Measurements from ENCODE around the gene CTXND1.

The CTXND1 gene

GRCh38 chr15:80179935-80180334, 72.1 kb downstream of the CTXND1 start:
- H3K9me3 ChIP-seq (ENCODE audit: low read depth, low read length), result no peaks in the 10 kb centered on the region
- H3K9ac ChIP-seq (ENCODE audit: insufficient read length), result no peak overlapping the region
- H3K27ac ChIP-seq, result no peak overlapping the region
- DNase-seq (ENCODE audit: low read depth, low spot score), result no peak
- TF ChIP-seq FOXP2 (optimal IDR thresholded peaks at IDR 0.05; ENCODE audit: control extremely low read depth, extremely low read length, insufficient read depth) (no peak), EZH2 (IDR thresholded peaks at IDR 0.05) (no peak), POLR2AphosphoS5 (IDR thresholded peaks at IDR 0.05; ENCODE audit: borderline replicate concordance, low read depth, low read length) (no peak)
- H3K4me3 ChIP-seq, result no peak overlapping the region
- no peaks in the 10 kb centered on the region for H3K36me3 ChIP-seq (ENCODE audit: insufficient read depth, low read length)

- Histone ChIP-seq H3K4me3 (no peak overlapping the region), H3K27ac (no peak overlapping the region), H3K36me3 (ENCODE audit: insufficient read depth, low read length) (no peaks in the 10 kb centered on the region), H3K9me3 (ENCODE audit: low read depth, low read length) (no peaks in the 10 kb centered on the region), H3K9ac (ENCODE audit: insufficient read length) (no peak overlapping the region)
- TF ChIP-seq EZH2 (IDR thresholded peaks at IDR 0.05), result no peak
- TF ChIP-seq POLR2AphosphoS5 (IDR thresholded peaks at IDR 0.05; ENCODE audit: borderline replicate concordance, low read depth, low read length), result no peak
- no peak for TF ChIP-seq FOXP2 (optimal IDR thresholded peaks at IDR 0.05; ENCODE audit: control extremely low read depth, extremely low read length, insufficient read depth)
- DNase-seq (ENCODE audit: low read depth, low spot score), result no peak
Observed at GRCh38 chr15:80179025-80179759, 72.8 kb downstream of the CTXND1 start.

GRCh38 chr15:80177156-80177555, 74.9 kb downstream of the CTXND1 start:
- TF ChIP-seq EZH2 (IDR thresholded peaks at IDR 0.05), result no peak
- TF ChIP-seq POLR2AphosphoS5 (IDR thresholded peaks at IDR 0.05; ENCODE audit: borderline replicate concordance, low read depth, low read length), result no peak
- no peak for TF ChIP-seq FOXP2 (optimal IDR thresholded peaks at IDR 0.05; ENCODE audit: control extremely low read depth, extremely low read length, insufficient read depth)
- H3K9ac ChIP-seq (ENCODE audit: insufficient read length), result no peak overlapping the region
- no peaks in the 10 kb centered on the region for H3K9me3 ChIP-seq (ENCODE audit: low read depth, low read length)
- H3K27ac ChIP-seq, result no peak overlapping the region
- no peak overlapping the region for H3K4me3 ChIP-seq
- DNase-seq (ENCODE audit: low read depth, low spot score), result no peak
- H3K36me3 ChIP-seq (ENCODE audit: insufficient read depth, low read length), result no peaks in the 10 kb centered on the region

GRCh38 chr15:80176443-80176842, 75.6 kb downstream of the CTXND1 start:
- H3K4me3 ChIP-seq, result no peak overlapping the region
- no peaks in the 10 kb centered on the region for H3K9me3 ChIP-seq (ENCODE audit: low read depth, low read length)
- no peak overlapping the region for H3K9ac ChIP-seq (ENCODE audit: insufficient read length)
- no peaks in the 10 kb centered on the region for H3K36me3 ChIP-seq (ENCODE audit: insufficient read depth, low read length)
- no peak for DNase-seq (ENCODE audit: low read depth, low spot score)
- H3K27ac ChIP-seq, result no peak overlapping the region
- no peak for TF ChIP-seq FOXP2 (optimal IDR thresholded peaks at IDR 0.05; ENCODE audit: control extremely low read depth, extremely low read length, insufficient read depth)
- no peak for TF ChIP-seq EZH2 (IDR thresholded peaks at IDR 0.05)
- TF ChIP-seq POLR2AphosphoS5 (IDR thresholded peaks at IDR 0.05; ENCODE audit: borderline replicate concordance, low read depth, low read length), result no peak

GRCh38 chr15:80175436-80175835, 76.6 kb downstream of the CTXND1 start:
- H3K27ac ChIP-seq, result no peak overlapping the region
- DNase-seq (ENCODE audit: low read depth, low spot score), result no peak
- H3K9ac ChIP-seq (ENCODE audit: insufficient read length), result no peak overlapping the region
- no peak overlapping the region for H3K4me3 ChIP-seq
- H3K36me3 ChIP-seq (ENCODE audit: insufficient read depth, low read length), result no peaks in the 10 kb centered on the region
- TF ChIP-seq FOXP2 (optimal IDR thresholded peaks at IDR 0.05; ENCODE audit: control extremely low read depth, extremely low read length, insufficient read depth) (no peak), EZH2 (IDR thresholded peaks at IDR 0.05) (no peak), POLR2AphosphoS5 (IDR thresholded peaks at IDR 0.05; ENCODE audit: borderline replicate concordance, low read depth, low read length) (no peak)
- no peaks in the 10 kb centered on the region for H3K9me3 ChIP-seq (ENCODE audit: low read depth, low read length)

GRCh38 chr15:80174017-80174746, 77.8 kb downstream of the CTXND1 start:
- no peaks in the 10 kb centered on the region for H3K9me3 ChIP-seq (ENCODE audit: low read depth, low read length)
- H3K36me3 ChIP-seq (ENCODE audit: insufficient read depth, low read length), result no peaks in the 10 kb centered on the region
- H3K4me3 ChIP-seq, result no peak overlapping the region
- no peak overlapping the region for H3K9ac ChIP-seq (ENCODE audit: insufficient read length)
- no peak overlapping the region for H3K27ac ChIP-seq
- DNase-seq (ENCODE audit: low read depth, low spot score), result no peak
- no peak for TF ChIP-seq EZH2 (IDR thresholded peaks at IDR 0.05)
- no peak for TF ChIP-seq POLR2AphosphoS5 (IDR thresholded peaks at IDR 0.05; ENCODE audit: borderline replicate concordance, low read depth, low read length)
- no peak for TF ChIP-seq FOXP2 (optimal IDR thresholded peaks at IDR 0.05; ENCODE audit: control extremely low read depth, extremely low read length, insufficient read depth)

GRCh38 chr15:80173022-80173759, 78.8 kb downstream of the CTXND1 start:
- no peak for TF ChIP-seq EZH2 (IDR thresholded peaks at IDR 0.05)
- no peak for TF ChIP-seq POLR2AphosphoS5 (IDR thresholded peaks at IDR 0.05; ENCODE audit: borderline replicate concordance, low read depth, low read length)
- no peak for TF ChIP-seq FOXP2 (optimal IDR thresholded peaks at IDR 0.05; ENCODE audit: control extremely low read depth, extremely low read length, insufficient read depth)
- H3K27ac ChIP-seq, result no peak overlapping the region
- H3K36me3 ChIP-seq (ENCODE audit: insufficient read depth, low read length), result no peaks in the 10 kb centered on the region
- no peaks in the 10 kb centered on the region for H3K9me3 ChIP-seq (ENCODE audit: low read depth, low read length)
- no peak overlapping the region for H3K9ac ChIP-seq (ENCODE audit: insufficient read length)
- H3K4me3 ChIP-seq, result no peak overlapping the region
- DNase-seq (ENCODE audit: low read depth, low spot score), result no peak

GRCh38 chr15:80172401-80172800, 79.6 kb downstream of the CTXND1 start:
- Histone ChIP-seq H3K36me3 (ENCODE audit: insufficient read depth, low read length) (no peaks in the 10 kb centered on the region), H3K4me3 (no peak overlapping the region), H3K9me3 (ENCODE audit: low read depth, low read length) (no peaks in the 10 kb centered on the region), H3K27ac (no peak overlapping the region), H3K9ac (ENCODE audit: insufficient read length) (no peak overlapping the region)
- no peak for DNase-seq (ENCODE audit: low read depth, low spot score)
- no peak for TF ChIP-seq POLR2AphosphoS5 (IDR thresholded peaks at IDR 0.05; ENCODE audit: borderline replicate concordance, low read depth, low read length)
- no peak for TF ChIP-seq EZH2 (IDR thresholded peaks at IDR 0.05)
- no peak for TF ChIP-seq FOXP2 (optimal IDR thresholded peaks at IDR 0.05; ENCODE audit: control extremely low read depth, extremely low read length, insufficient read depth)

Measured in SK-N-MC (cell line).